ENCODE data around the gene SPEF1. TPM values are rescaled to one million over a fixed set of nuclear protein-coding genes. Genes with fewer than 3 reads are reported as not detected.
"Not testable (repeated sequence)": the region's sequence is repeated elsewhere in the genome, so short reads cannot be mapped to it uniquely, and the experiment has no call there.

The SPEF1 gene
- total RNA-seq, result 1 to 10 TPM in 1 of 2 donors, under 1 TPM in 1; 0.66 to 1.3 TPM

GRCh38 chr20:3781153-3781910 is at the start of gene SPEF1:
TSS of gene SPEF1 (minus strand) at chr20:3781448. CDS start at chr20:3781287, 161 bp downstream.
- WGBS, 2 donors, result 11 to 25% methylated on average over 10 to 28 of the region's 28 CpGs
- DNase-seq (peak; percentile 80 to 92 (median 85)), ATAC-seq (peak; percentile 83)
- H3K36me3 ChIP-seq (replicated peaks in 1 of 2; ENCODE audit: insufficient read depth in 1 of 2, low read depth in 2 of 2), result no peaks in the 10 kb centered on the region
- H3K9me3 ChIP-seq, result no peaks in the 10 kb centered on the region
- TF ChIP-seq CTCF (IDR thresholded peaks at IDR 0.05) (peak in 5 of 7 experiments; percentile 12 to 46 (median 36)), POLR2A (IDR thresholded peaks at IDR 0.05) (no peak)
- H3K27me3 ChIP-seq, result no peaks in the 10 kb centered on the region
- intact Hi-C loops (cut with DNase I), result loop anchor here (10.0 kb wide), 1 partner anchor 73 kb away; no protein-coding TSS in a partner anchor
- no peak within 1 kb of the TSS for H3K4me3 ChIP-seq
- H3K4me1 ChIP-seq, result peaks cover 68% of the 10 kb centered on the region
- H3K27ac ChIP-seq, result peak within 1 kb of the TSS; percentile 11 to 69 (median 58)

- H3K4me3 ChIP-seq; H3K4me1 ChIP-seq; H3K27ac ChIP-seq; H3K9me3 ChIP-seq; intact Hi-C loops (cut with DNase I); ATAC-seq; H3K27me3 ChIP-seq; H3K36me3 ChIP-seq (replicated peaks in 1 of 2; ENCODE audit: insufficient read depth in 1 of 2, low read depth in 2 of 2); DNase-seq: not testable (repeated sequence)
- 97 to 100% methylated on average over 5 of the region's 5 CpGs for WGBS, 2 donors
Measured at GRCh38 chr20:3829891-3830290, 48.6 kb upstream of the SPEF1 start.

GRCh38 chr20:3828798-3829197 is 47.5 kb upstream of the SPEF1 start:
- H3K4me3 ChIP-seq, result no peak overlapping the region
- ATAC-seq (no peak), DNase-seq (no peak)
- H3K4me1 ChIP-seq, result no peaks in the 10 kb centered on the region
- H3K27me3 ChIP-seq, result no peaks in the 10 kb centered on the region
- intact Hi-C loops (cut with DNase I), result no loop called here
- no peak overlapping the region for H3K27ac ChIP-seq
- peaks cover 0 to 10% of the 10 kb centered on the region in 2 donors for H3K36me3 ChIP-seq (replicated peaks in 1 of 2; ENCODE audit: insufficient read depth in 1 of 2, low read depth in 2 of 2)
- WGBS, 2 donors, result 87 to 91% methylated on average over 3 of the region's 3 CpGs
- no peaks in the 10 kb centered on the region for H3K9me3 ChIP-seq
- TF ChIP-seq CTCF (IDR thresholded peaks at IDR 0.05) (no peak), POLR2A (IDR thresholded peaks at IDR 0.05) (no peak)

- Histone ChIP-seq H3K4me3 (no peak overlapping the region), H3K9me3 (no peaks in the 10 kb centered on the region), H3K4me1 (peaks cover 4% of the 10 kb centered on the region), H3K36me3 (replicated peaks in 1 of 2; ENCODE audit: insufficient read depth in 1 of 2, low read depth in 2 of 2) (peaks cover 0 to 17% of the 10 kb centered on the region in 2 donors), H3K27ac (no peak overlapping the region), H3K27me3 (no peaks in the 10 kb centered on the region)
- no peak for ATAC-seq
- no peak for DNase-seq
- WGBS, 2 donors, result 71 to 78% methylated on average over 3 to 4 of the region's 4 CpGs
- intact Hi-C loops (cut with DNase I), result no loop called here
- no peak for TF ChIP-seq CTCF (IDR thresholded peaks at IDR 0.05)
- TF ChIP-seq POLR2A (IDR thresholded peaks at IDR 0.05), result no peak
Measured at GRCh38 chr20:3826420-3826819, 45.2 kb upstream of the SPEF1 start.

GRCh38 chr20:3825526-3825925 is 44.3 kb upstream of the SPEF1 start:
- no peaks in the 10 kb centered on the region for H3K27me3 ChIP-seq
- H3K9me3 ChIP-seq, result no peaks in the 10 kb centered on the region
- no peak for TF ChIP-seq CTCF (IDR thresholded peaks at IDR 0.05)
- TF ChIP-seq POLR2A (IDR thresholded peaks at IDR 0.05), result no peak
- WGBS, 2 donors, result 70 to 87% methylated on average over 5 to 7 of the region's 7 CpGs
- H3K27ac ChIP-seq, result no peak overlapping the region
- intact Hi-C loops (cut with DNase I), result no loop called here
- ATAC-seq (no peak), DNase-seq (no peak)
- peaks cover 0 to 17% of the 10 kb centered on the region in 2 donors for H3K36me3 ChIP-seq (replicated peaks in 1 of 2; ENCODE audit: insufficient read depth in 1 of 2, low read depth in 2 of 2)
- H3K4me1 ChIP-seq, result peaks cover 9% of the 10 kb centered on the region
- H3K4me3 ChIP-seq, result no peak overlapping the region

All from body of pancreas (tissue), 4 donors.